ENCODE results near the gene PLOD1. TPM values are rescaled to one million over a fixed set of nuclear protein-coding genes. Genes with fewer than 3 reads are reported as not detected.
"Not testable (repeated sequence)": the region's sequence is repeated elsewhere in the genome, so short reads cannot be mapped to it uniquely, and the experiment has no call there.

PLOD1 gene
- total RNA-seq, 2 donors from 2014 or later = 56.1 to 58.1 TPM

- Histone ChIP-seq H3K4me3 (peak overlapping the region; percentile 70 to 75), H3K27me3 (no peaks in the 10 kb centered on the region), H3K9me3 (no peaks in the 10 kb centered on the region), H3K4me1 (peaks cover 0 to 55% of the 10 kb centered on the region in 2 donors), H3K36me3 (no peaks in the 10 kb centered on the region), H3K27ac (peak overlapping the region; percentile 81 to 92)
- TF ChIP-seq CTCF (IDR thresholded peaks at IDR 0.05) = no peak
- DNase-seq (ENCODE audit: low spot score) = no peak
Observed at GRCh38 chr1:11935057-11935412, 518 bp downstream of the PLOD1 start.

GRCh38 chr1:11935733-11936132, 1.2 kb downstream of the PLOD1 start:
- not testable (repeated sequence) for H3K27me3 ChIP-seq; H3K36me3 ChIP-seq; H3K9me3 ChIP-seq; H3K27ac ChIP-seq; DNase-seq (ENCODE audit: low spot score)
- Histone ChIP-seq H3K4me3 (peak overlapping the region in 1 of 2 donors; percentile 75), H3K4me1 (peaks cover 0 to 55% of the 10 kb centered on the region in 2 donors)

- Histone ChIP-seq H3K4me3 (no peak overlapping the region), H3K27ac (peak overlapping the region; percentile 36 to 61), H3K36me3 (no peaks in the 10 kb centered on the region), H3K9me3 (no peaks in the 10 kb centered on the region), H3K4me1 (peaks cover 0 to 56% of the 10 kb centered on the region in 2 donors), H3K27me3 (no peaks in the 10 kb centered on the region)
- TF ChIP-seq CTCF (IDR thresholded peaks at IDR 0.05) = no peak
- no peak for DNase-seq (ENCODE audit: low spot score)
Observed at GRCh38 chr1:11938722-11939526, 4.4 kb downstream of the PLOD1 start.

- Histone ChIP-seq H3K4me1 (peaks cover 0 to 60% of the 10 kb centered on the region in 2 donors), H3K27ac (peak overlapping the region; percentile 36 to 61)
- not testable (repeated sequence) for DNase-seq (ENCODE audit: low spot score); H3K4me3 ChIP-seq; H3K9me3 ChIP-seq; H3K36me3 ChIP-seq; H3K27me3 ChIP-seq
Observed at GRCh38 chr1:11939794-11940193, 5.3 kb downstream of the PLOD1 start.

GRCh38 chr1:11940260-11940921, 5.9 kb downstream of the PLOD1 start:
- H3K4me3 ChIP-seq = no peak overlapping the region
- H3K4me1 ChIP-seq = peaks cover 0 to 54% of the 10 kb centered on the region in 2 donors
- TF ChIP-seq CTCF (IDR thresholded peaks at IDR 0.05) = no peak
- H3K27ac ChIP-seq = no peak overlapping the region
- H3K9me3 ChIP-seq = no peaks in the 10 kb centered on the region
- no peaks in the 10 kb centered on the region for H3K36me3 ChIP-seq
- H3K27me3 ChIP-seq = no peaks in the 10 kb centered on the region
- DNase-seq (ENCODE audit: low spot score) = no peak

- H3K9me3 ChIP-seq = no peaks in the 10 kb centered on the region
- no peaks in the 10 kb centered on the region for H3K27me3 ChIP-seq
- H3K27ac ChIP-seq = no peak overlapping the region
- no peak for TF ChIP-seq CTCF (IDR thresholded peaks at IDR 0.05)
- peaks cover 0 to 44% of the 10 kb centered on the region in 2 donors for H3K4me1 ChIP-seq
- DNase-seq (ENCODE audit: low spot score) = no peak
- no peak overlapping the region for H3K4me3 ChIP-seq
- H3K36me3 ChIP-seq = no peaks in the 10 kb centered on the region
Observed at GRCh38 chr1:11942280-11942679, 7.8 kb downstream of the PLOD1 start.
